ENCODE measurements around the gene INF2.
"Not testable (repeated sequence)": the region's sequence is repeated elsewhere in the genome, so short reads cannot be mapped to it uniquely, and the experiment has no call there.

Gene INF2

GRCh38 chr14:104666981-104667380 is 22.4 kb upstream of the INF2 start:
- DNase-seq (ENCODE audit: low read depth): no peak
- no peak for TF ChIP-seq CTCF (IDR thresholded peaks at IDR 0.05; ENCODE audit: low read depth, low read length, missing control alignments)
- no peak overlapping the region for H3K4me3 ChIP-seq (ENCODE audit: low read depth, low read length)
- in situ Hi-C loops (cut with HindIII; ENCODE audit: low sequenced_read_pairs): no loop called here

- DNase-seq (ENCODE audit: low read depth): no peak
- TF ChIP-seq CTCF (IDR thresholded peaks at IDR 0.05; ENCODE audit: low read depth, low read length, missing control alignments): no peak
- in situ Hi-C loops (cut with HindIII; ENCODE audit: low sequenced_read_pairs): no loop called here
- no peak overlapping the region for H3K4me3 ChIP-seq (ENCODE audit: low read depth, low read length)
Observed at GRCh38 chr14:104669697-104670096, 19.7 kb upstream of the INF2 start.

DNA sequence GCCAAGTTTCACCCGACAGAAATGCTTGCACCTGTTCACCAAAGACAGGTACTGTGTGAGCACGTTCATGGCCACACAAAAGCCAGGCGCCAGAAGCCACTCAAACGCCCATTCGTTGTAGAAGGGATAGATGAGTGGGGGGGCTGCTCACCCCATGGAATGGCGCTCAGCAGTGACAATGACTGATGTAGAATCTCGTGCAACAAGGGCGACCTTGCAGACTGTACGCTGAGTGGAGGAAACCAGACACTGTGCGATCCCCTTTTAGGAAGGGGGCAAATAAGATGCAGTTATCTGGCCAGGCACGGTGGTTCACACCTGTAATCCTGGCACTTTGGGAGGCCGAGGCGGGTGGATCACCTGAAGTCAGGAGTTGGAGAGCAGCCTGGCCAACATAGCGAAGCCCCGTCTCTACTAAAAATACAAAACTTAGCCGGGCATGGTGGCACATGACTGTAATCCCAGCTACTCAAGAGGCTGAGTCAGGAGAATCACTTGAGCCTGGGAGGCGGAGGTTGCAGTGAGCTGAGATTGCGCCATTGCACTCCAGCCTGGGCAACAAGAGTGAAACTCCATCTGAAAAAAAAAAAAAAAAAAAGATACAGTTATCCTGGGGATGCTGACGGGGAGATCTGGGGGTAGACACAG is 18.0 kb upstream of the INF2 start:
- DNase-seq (ENCODE audit: low read depth); in situ Hi-C loops (cut with HindIII; ENCODE audit: low sequenced_read_pairs); H3K4me3 ChIP-seq (ENCODE audit: low read depth, low read length): not testable (repeated sequence)

GRCh38 chr14:104672119-104672518 is 17.3 kb upstream of the INF2 start:
- DNase-seq (ENCODE audit: low read depth); in situ Hi-C loops (cut with HindIII; ENCODE audit: low sequenced_read_pairs); H3K4me3 ChIP-seq (ENCODE audit: low read depth, low read length): not testable (repeated sequence)

DNA sequence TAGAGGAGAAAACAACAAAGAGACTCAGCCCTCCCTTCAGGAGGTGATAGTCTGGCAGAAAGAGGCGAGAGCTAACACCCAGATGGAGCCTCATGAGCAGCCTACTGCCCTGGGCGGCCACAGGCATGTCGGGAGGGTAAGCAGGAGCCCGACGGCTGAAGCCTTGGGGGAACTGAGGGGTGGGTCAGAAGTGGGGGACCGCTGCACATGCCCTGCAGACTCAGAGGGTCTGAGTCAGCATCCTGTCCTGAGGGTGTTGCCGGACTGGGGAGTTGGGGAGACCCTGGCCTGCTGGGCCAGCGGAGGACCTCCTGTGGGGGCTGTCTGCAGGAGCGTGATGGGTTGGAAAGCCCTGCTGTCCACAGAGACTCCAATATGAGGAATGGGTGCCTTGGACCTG is 15.9 kb upstream of the INF2 start:
- in situ Hi-C loops (cut with HindIII; ENCODE audit: low sequenced_read_pairs): no loop called here
- no peak overlapping the region for H3K4me3 ChIP-seq (ENCODE audit: low read depth, low read length)
- no peak for DNase-seq (ENCODE audit: low read depth)
- TF ChIP-seq CTCF (IDR thresholded peaks at IDR 0.05; ENCODE audit: low read depth, low read length, missing control alignments): no peak

- H3K4me3 ChIP-seq (ENCODE audit: low read depth, low read length): no peak overlapping the region
- no peak for DNase-seq (ENCODE audit: low read depth)
- no peak for TF ChIP-seq CTCF (IDR thresholded peaks at IDR 0.05; ENCODE audit: low read depth, low read length, missing control alignments)
- in situ Hi-C loops (cut with HindIII; ENCODE audit: low sequenced_read_pairs): no loop called here
Observed at GRCh38 chr14:104675447-104675846, 14.0 kb upstream of the INF2 start.

DNA sequence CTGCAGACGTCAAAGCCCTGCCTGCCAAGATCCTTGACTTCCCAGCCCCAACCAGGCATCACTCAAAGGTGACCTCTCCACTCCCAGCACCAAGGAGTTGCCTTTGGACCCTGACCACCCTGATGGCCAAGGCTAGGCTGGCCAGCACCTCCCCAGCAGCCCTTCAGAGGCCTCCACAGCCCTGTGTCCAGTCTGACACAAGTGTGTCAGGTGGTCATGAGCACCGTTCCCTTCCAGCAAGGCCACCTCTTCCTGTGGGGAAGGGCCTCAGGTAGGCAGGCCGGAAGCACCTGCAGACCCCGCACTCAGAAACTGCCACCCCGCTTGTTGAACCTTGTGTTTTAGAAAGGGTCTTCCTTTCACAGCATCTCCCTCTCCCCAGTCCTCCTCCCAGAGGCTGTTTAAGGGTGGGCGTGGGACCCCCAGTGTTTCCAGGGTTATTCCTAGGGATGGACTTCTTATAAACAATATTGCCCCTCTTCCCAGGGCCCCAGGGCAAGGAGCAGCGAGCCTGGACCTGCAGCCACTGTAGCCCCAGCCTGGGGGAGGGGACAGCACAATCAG is 13.2 kb upstream of the INF2 start:
- DNase-seq (ENCODE audit: low read depth): no peak
- no peak overlapping the region for H3K4me3 ChIP-seq (ENCODE audit: low read depth, low read length)
- TF ChIP-seq CTCF (IDR thresholded peaks at IDR 0.05; ENCODE audit: low read depth, low read length, missing control alignments): no peak
- in situ Hi-C loops (cut with HindIII; ENCODE audit: low sequenced_read_pairs): no loop called here
